ENCODE data around the gene NRIP1.

NRIP1 gene

GRCh38 chr21:14918527-14918926, 146.3 kb downstream of the NRIP1 start:
- no peak for DNase-seq (ENCODE audit: low read depth, low spot score)

DNA sequence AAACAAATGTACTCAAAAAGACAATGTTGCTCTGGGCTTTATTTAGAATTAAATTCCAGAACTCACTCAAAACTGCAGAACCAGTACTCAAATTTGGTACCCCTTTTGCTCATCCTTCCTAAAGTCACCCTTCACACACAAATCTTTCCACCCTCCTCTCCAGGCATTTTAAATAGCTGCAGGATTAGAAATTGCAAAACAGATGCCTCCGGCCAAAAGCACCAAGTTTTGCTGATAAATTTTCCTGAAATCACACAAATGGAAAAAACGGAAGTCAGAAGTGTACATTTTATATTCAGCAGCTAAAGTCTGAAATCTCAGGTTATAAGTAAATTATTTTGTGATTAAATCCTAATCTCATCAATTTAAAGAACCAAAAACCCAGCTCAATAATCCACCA, 147.0 kb downstream of the NRIP1 start:
- no peak for DNase-seq (ENCODE audit: low read depth, low spot score)

- DNase-seq (ENCODE audit: low read depth, low spot score), result peak; percentile 24
Measured at GRCh38 chr21:14916676-14917141, 148.1 kb downstream of the NRIP1 start.

GRCh38 chr21:14913638-14914037, 151.2 kb downstream of the NRIP1 start:
- no peak for DNase-seq (ENCODE audit: low read depth, low spot score)

DNA sequence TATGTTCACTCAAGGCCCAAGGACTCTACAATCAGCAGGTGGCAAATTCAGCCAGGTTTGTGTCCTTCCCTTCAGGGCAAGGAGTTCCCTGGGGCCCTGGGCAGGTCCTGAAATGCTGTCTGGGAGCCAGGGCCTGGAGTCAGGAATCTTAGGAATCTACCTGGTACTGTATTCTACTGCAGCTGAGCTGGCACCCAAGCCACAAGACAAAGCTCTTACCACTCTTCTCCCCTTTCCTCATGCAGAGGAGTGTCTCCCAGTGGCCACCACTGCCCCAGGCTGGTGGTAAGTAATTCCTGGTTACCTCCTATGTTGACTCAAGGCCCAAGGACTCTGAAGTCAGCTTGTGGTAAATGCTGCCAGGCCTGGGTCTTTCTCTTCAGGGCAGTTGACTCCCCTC, 153.4 kb downstream of the NRIP1 start:
- no peak for DNase-seq (ENCODE audit: low read depth, low spot score)

Measured in astrocyte of the hippocampus (primary cell).